ENCODE data around the gene FBXL20. TPM values are rescaled to one million over a fixed set of nuclear protein-coding genes. Genes with fewer than 3 reads are reported as not detected.

FBXL20 gene
- total and polyA plus RNA-seq, 10 of the 15 experiments (the other 5 are each of a cell fraction or from before 2014, with no cell fraction given), result 1.2 to 8.3 (median 4.4) TPM

DNA sequence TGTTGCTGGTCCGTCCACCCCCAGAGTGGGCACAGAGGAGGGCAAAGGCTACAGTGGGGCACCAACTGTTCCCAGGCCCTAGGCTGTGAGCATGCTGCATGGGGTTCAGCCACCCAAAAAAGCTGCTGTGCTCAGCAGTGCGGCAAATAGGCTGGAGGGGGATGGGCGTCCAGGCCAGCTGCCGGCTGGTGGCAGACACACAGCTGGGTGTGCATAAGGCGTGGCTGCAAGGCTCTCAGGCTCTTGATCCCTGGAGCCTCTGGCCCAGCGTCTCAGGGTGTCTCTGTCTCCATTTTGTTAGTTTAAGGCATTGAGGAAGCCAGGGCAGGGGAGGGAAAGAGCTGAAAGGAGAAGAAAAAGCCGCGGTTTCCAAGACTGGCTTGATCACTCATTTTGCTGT lies 192.5 kb downstream of the FBXL20 start (continued):
- TF ChIP-seq EZH2 (IDR thresholded peaks at IDR 0.05; ENCODE audit: borderline replicate concordance, control insufficient read depth, low read depth, low read length), result no peak
- no peak for TF ChIP-seq FOXK2 (IDR thresholded peaks at IDR 0.05)
- TF ChIP-seq SPI1 (IDR thresholded peaks at IDR 0.05; ENCODE audit: borderline replicate concordance, insufficient read depth, low read depth, low read length), result no peak
- no peak for TF ChIP-seq PML (IDR thresholded peaks at IDR 0.05; ENCODE audit: low read length)
- no peak for TF ChIP-seq CHD1 (IDR thresholded peaks at IDR 0.05; ENCODE audit: low read depth, low read length)
- no peak; the same call in 1 of the 2 replicates for TF ChIP-seq GATAD2B (conservative IDR thresholded peaks at IDR 0.05; ENCODE audit: low read depth)
- TF ChIP-seq IKZF1 (conservative IDR thresholded peaks at IDR 0.05), result peak; percentile 17; the same call in 1 of the 2 replicates
- TF ChIP-seq POU2F2 (IDR thresholded peaks at IDR 0.05; ENCODE audit: borderline replicate concordance, low read depth, low read length), result no peak
- peak; percentile 33 for TF ChIP-seq SP1 (IDR thresholded peaks at IDR 0.05; ENCODE audit: low read depth, low read length)
- TF ChIP-seq CREB1 (IDR thresholded peaks at IDR 0.05; ENCODE audit: low read depth), result no peak
- TF ChIP-seq IRF4 (IDR thresholded peaks at IDR 0.05; ENCODE audit: low read depth, low read length), result no peak
- peak; percentile 96 for TF ChIP-seq PAX5 (IDR thresholded peaks at IDR 0.05; ENCODE audit: borderline replicate concordance, low read depth, low read length)
- TF ChIP-seq, protein P1, sequence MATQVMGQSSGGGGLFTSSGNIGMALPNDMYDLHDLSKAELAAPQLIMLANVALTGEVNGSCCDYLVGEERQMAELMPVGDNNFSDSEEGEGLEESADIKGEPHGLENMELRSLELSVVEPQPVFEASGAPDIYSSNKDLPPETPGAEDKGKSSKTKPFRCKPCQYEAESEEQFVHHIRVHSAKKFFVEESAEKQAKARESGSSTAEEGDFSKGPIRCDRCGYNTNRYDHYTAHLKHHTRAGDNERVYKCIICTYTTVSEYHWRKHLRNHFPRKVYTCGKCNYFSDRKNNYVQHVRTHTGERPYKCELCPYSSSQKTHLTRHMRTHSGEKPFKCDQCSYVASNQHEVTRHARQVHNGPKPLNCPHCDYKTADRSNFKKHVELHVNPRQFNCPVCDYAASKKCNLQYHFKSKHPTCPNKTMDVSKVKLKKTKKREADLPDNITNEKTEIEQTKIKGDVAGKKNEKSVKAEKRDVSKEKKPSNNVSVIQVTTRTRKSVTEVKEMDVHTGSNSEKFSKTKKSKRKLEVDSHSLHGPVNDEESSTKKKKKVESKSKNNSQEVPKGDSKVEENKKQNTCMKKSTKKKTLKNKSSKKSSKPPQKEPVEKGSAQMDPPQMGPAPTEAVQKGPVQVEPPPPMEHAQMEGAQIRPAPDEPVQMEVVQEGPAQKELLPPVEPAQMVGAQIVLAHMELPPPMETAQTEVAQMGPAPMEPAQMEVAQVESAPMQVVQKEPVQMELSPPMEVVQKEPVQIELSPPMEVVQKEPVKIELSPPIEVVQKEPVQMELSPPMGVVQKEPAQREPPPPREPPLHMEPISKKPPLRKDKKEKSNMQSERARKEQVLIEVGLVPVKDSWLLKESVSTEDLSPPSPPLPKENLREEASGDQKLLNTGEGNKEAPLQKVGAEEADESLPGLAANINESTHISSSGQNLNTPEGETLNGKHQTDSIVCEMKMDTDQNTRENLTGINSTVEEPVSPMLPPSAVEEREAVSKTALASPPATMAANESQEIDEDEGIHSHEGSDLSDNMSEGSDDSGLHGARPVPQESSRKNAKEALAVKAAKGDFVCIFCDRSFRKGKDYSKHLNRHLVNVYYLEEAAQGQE (IDR thresholded peaks at IDR 0.05; ENCODE audit: low read depth, low read length), result no peak
- peak in 1 of 2 experiments; percentile 61; a peak in 2 of 4 replicates for TF ChIP-seq BHLHE40 (IDR thresholded peaks at IDR 0.05; ENCODE audit: borderline replicate concordance in 1 of 2, low read depth in 2 of 2, low read length in 1 of 2)
- no peak for TF ChIP-seq NR2F1 (conservative IDR thresholded peaks at IDR 0.05)
- no peak for TF ChIP-seq MYC (IDR thresholded peaks at IDR 0.05; ENCODE audit: insufficient read depth, insufficient read length, insufficient replicate concordance, low read length, severe bottlenecking)
- TF ChIP-seq DPF2 (IDR thresholded peaks at IDR 0.05), result 0 out of 2 replicates have a peak, but pooled peaks have one; percentile 11
- TF ChIP-seq TBL1XR1 (IDR thresholded peaks at IDR 0.05; ENCODE audit: low read depth, low read length), result no peak
- TF ChIP-seq POLR2A (IDR thresholded peaks at IDR 0.05; ENCODE audit: low read depth, low read length), result 0 out of 2 replicates have a peak, but pooled peaks have one; percentile 22
- no peak for TF ChIP-seq CHD4 (IDR thresholded peaks at IDR 0.05)
- TF ChIP-seq MTA2 (IDR thresholded peaks at IDR 0.05; ENCODE audit: low read depth), result peak; percentile 8; the same call in 1 of the 2 replicates
- TF ChIP-seq, protein P2, sequence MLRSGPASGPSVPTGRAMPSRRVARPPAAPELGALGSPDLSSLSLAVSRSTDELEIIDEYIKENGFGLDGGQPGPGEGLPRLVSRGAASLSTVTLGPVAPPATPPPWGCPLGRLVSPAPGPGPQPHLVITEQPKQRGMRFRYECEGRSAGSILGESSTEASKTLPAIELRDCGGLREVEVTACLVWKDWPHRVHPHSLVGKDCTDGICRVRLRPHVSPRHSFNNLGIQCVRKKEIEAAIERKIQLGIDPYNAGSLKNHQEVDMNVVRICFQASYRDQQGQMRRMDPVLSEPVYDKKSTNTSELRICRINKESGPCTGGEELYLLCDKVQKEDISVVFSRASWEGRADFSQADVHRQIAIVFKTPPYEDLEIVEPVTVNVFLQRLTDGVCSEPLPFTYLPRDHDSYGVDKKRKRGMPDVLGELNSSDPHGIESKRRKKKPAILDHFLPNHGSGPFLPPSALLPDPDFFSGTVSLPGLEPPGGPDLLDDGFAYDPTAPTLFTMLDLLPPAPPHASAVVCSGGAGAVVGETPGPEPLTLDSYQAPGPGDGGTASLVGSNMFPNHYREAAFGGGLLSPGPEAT (IDR thresholded peaks at IDR 0.05; ENCODE audit: low read depth), result no peak
- TF ChIP-seq TCF3 (IDR thresholded peaks at IDR 0.05; ENCODE audit: borderline replicate concordance, insufficient read depth, low read depth, low read length), result peak; percentile 99
- TF ChIP-seq, protein P3, sequence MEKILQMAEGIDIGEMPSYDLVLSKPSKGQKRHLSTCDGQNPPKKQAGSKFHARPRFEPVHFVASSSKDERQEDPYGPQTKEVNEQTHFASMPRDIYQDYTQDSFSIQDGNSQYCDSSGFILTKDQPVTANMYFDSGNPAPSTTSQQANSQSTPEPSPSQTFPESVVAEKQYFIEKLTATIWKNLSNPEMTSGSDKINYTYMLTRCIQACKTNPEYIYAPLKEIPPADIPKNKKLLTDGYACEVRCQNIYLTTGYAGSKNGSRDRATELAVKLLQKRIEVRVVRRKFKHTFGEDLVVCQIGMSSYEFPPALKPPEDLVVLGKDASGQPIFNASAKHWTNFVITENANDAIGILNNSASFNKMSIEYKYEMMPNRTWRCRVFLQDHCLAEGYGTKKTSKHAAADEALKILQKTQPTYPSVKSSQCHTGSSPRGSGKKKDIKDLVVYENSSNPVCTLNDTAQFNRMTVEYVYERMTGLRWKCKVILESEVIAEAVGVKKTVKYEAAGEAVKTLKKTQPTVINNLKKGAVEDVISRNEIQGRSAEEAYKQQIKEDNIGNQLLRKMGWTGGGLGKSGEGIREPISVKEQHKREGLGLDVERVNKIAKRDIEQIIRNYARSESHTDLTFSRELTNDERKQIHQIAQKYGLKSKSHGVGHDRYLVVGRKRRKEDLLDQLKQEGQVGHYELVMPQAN (conservative IDR thresholded peaks at IDR 0.05), result 0 out of 2 replicates have a peak, but pooled peaks have one; percentile 28
- TF ChIP-seq KDM1A (IDR thresholded peaks at IDR 0.05; ENCODE audit: borderline replicate concordance), result no peak
- TF ChIP-seq ZNF207 (IDR thresholded peaks at IDR 0.05; ENCODE audit: borderline replicate concordance), result no peak
- TF ChIP-seq TCF12 (IDR thresholded peaks at IDR 0.05; ENCODE audit: low read depth, low read length), result peak; percentile 99

Data from GM12878 (cell line).